ENCODE data around the gene UNC5CL.
"Not testable (repeated sequence)": the region's sequence is repeated elsewhere in the genome, so short reads cannot be mapped to it uniquely, and the experiment has no call there.

The UNC5CL gene

GRCh38 chr6:41038205-41038604 is 816 bp downstream of the UNC5CL start:
- no peak for DNase-seq

DNA sequence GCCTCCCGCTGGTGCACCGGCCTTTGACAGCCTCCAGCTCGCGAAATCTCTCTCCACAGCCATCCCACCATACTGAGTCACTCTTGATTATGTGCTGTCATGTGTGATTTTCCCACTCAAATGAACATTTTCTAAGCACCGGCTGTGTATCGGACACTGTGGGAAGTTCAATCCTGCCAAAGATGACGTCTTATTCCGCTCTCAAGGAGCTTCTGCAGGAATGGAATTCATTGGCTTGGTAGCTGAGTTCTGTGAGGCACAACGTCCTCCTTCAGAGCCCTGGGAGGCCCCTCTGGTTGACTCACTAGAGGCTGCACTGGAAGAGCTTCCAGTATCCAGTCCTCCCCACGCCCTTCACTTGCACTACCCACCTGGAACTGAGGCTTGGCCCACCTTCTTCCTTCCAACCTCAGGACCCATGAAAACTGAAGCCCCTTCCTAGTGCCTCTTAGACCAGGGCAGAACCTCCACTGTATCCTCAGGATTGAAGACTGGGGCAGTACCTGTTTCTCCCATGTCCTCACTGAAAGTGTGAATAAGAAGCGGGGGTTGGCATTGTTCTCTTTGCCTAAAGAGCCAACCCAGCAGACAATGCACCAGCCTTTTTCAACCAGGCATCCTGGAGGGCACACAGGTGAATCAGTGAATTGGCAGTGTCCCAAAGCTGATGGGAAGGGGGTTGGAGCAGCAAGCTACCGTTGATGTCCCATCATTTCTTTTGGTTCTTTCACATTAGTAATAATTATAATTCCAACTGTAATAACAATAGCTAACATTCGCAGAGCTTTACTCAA is 1.7 kb downstream of the UNC5CL start:
- DNase-seq, result no peak

GRCh38 chr6:41036601-41037000 is 2.4 kb downstream of the UNC5CL start:
- no peak for DNase-seq

- DNase-seq, result peak; percentile 47
Observed at GRCh38 chr6:41036186-41036585, 2.8 kb downstream of the UNC5CL start.

DNA sequence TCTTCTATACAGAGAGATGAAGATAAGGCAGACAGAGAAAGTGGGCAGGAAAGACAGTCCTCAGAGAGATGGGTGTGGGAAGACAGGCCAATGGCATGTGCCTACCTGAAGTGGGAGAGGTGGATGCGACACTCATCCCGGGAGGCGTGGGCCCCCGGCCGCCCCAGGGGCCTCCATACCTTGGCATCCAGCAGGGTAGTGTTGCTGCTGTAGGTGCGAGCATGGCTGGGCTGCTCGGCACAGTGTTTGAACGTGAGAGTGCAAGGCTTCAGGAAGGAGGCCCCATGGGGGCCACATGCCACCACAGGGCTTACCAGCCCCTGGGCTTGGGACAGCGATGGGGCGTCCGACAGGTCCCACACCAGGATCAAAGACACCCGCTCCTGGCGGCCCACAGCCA is 5.2 kb downstream of the UNC5CL start:
- no peak for DNase-seq

GRCh38 chr6:41032830-41033229 is 6.2 kb downstream of the UNC5CL start:
- no peak for DNase-seq

- no peak for DNase-seq
Observed at GRCh38 chr6:41028561-41029412, 10.2 kb downstream of the UNC5CL start.

DNA sequence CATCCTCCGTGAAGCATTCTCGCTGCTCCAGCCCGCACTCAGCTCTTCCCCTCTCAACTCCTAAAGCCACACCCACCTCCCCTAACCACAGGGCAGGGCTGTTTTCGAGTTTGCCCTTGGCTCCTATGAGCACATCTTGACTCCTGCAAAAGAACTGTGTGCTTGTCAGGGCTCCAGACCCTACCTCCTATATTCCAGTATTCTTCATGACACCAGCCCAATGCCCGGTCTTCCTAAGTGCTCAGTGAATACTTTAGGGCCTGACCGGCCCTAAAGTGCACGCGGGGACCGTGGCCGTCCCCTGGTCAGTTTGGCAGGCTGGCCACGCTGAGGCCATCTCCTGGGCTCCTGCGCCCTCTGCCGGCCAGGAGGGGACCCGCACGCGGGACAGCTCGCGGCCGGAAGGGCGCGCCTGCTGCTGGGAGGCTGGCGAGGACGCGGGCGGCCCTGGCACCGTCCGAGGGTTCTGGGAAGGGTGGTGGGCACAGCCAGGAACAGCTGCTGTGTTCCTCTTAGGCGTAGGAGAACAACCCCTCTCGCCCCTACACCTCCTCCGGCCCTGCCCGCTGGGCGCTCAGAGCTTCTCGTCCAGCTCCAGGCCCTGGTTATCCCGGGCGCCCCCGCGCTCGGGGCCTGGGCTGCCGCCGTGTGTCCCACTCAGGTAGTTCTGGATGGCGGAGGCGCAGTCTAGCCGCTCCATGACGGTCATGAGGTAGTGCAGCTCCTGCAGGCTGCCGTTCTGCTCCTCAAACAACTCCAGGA is 11.0 kb downstream of the UNC5CL start:
- DNase-seq, result peak; percentile 45

- no peak for DNase-seq
Observed at GRCh38 chr6:41027241-41027640, 11.8 kb downstream of the UNC5CL start.

GRCh38 chr6:41025966-41026530 is 13.0 kb downstream of the UNC5CL start:
- no peak for DNase-seq

GRCh38 chr6:41023114-41023513 is 15.9 kb downstream of the UNC5CL start:
- no peak for DNase-seq

DNA sequence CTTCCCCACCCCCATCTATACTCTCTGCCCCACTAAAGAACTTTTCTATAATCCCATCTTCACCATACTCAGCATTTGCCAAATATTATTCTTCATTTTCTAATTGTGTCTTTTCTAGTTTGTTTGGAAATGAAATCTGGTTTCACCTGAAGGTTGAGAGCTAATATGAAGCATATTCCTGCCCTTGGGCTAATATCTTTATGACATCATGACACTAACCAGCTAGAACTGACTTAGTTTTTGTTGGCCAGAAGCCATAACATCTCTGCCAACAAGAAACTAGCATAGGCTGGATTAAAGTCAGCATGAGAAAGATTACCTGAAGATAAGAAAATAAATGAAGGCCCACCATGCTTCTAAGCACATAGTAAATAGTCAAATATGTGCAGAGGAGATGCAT is 16.7 kb downstream of the UNC5CL start:
- DNase-seq, result no peak

GRCh38 chr6:41021832-41022231 is 17.2 kb downstream of the UNC5CL start:
- no peak for DNase-seq

GRCh38 chr6:41017663-41018062 is 21.4 kb downstream of the UNC5CL start:
- DNase-seq, result no peak

- not testable (repeated sequence) for DNase-seq
Observed at GRCh38 chr6:41015860-41016259, 23.2 kb downstream of the UNC5CL start.

GRCh38 chr6:41014780-41015179 is 24.2 kb downstream of the UNC5CL start:
- no peak for DNase-seq

- no peak for DNase-seq
Observed at GRCh38 chr6:41013466-41014153, 25.4 kb downstream of the UNC5CL start.

- DNase-seq, result no peak
Observed at GRCh38 chr6:41011673-41012072, 27.3 kb downstream of the UNC5CL start.

DNA sequence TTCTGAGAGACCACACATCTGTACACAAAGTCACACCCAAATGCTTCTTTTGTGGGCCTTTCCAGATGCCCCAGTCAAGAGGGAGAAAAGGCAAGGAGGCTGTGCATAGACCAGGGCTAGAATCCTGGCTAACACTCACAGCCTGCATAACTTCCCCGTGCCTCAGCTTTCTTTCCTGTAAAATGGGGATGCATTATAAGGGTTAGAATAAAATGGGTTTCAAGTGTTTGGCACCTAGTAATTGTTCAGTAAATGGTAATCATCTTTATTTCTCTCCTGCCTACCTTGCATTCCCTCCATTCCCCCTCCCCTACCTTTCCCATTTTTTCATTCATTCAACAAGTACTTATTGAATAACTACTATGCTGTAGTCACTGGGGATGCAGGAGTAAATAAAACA is 29.4 kb downstream of the UNC5CL start:
- no peak for DNase-seq

- no peak for DNase-seq
Observed at GRCh38 chr6:41008011-41008410, 31.0 kb downstream of the UNC5CL start.

DNA sequence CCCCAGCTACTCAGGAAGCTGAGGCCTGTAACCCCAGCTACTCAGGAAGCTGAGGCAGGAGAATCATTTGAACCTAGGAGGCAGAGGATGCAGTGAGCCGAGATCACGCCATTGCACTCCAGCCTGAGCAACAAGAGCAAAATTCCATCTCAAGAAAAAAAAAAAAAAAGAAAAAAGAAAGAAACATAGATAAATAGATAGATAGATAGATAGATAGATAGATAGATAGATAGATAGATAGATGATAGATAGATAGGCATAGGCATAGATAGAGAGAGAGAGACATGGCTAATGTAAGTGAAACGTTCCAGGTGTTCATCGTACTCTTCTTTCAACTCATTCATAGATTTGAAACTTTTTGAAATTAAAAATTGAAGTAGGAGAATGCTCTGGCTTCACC is 32.0 kb downstream of the UNC5CL start:
- not testable (repeated sequence) for DNase-seq

GRCh38 chr6:41006217-41006616 is 32.8 kb downstream of the UNC5CL start:
- peak; percentile 39 for DNase-seq

Data from NCI-H226 (cell line).